H1 (cell line): ENCODE results near the gene GRIA1. TPM values are rescaled to one million over a fixed set of nuclear protein-coding genes. Genes with fewer than 3 reads are reported as not detected.

Experiments used
- CTCF ChIA-PET: fragments of 300-600 bp; sonication (Branson Sonifier 250); formaldehyde crosslinking; loops from one replicate; lab custom pipeline; 2021; ENCODE audit not compliant: partially characterized antibody; lab: Charles Lee
- POLR2A ChIA-PET: fragments of 300-600 bp; sonication (Branson Sonifier 250); formaldehyde crosslinking; loops from one replicate; lab custom pipeline; 2021; ENCODE audit warnings: inconsistent platforms; ENCODE audit not compliant: partially characterized antibody; lab: Charles Lee
- DNase-seq, 2 experiments: peaks; one replicate each; pipeline versions ENCODE4 v3.0.0 to v3.0.0-alpha.2; 2010 to 2022; ENCODE audit warnings: low spot score in 2 of 2, low read depth in 1 of 2, mixed read lengths in 1 of 2
- FAIRE-seq: peaks from 2 replicates; lab custom pipeline; 2011; peaks lifted over from hg19 to GRCh38; lab: Jason Lieb, UNC
- H2AFZ ChIP-seq: 2 replicates; pipeline ENCODE4 v1.8.1; 2012; ENCODE audit warnings: low read length, inconsistent platforms
- H2AK5ac ChIP-seq: 2 replicates; pipeline ENCODE4 v1.6.1; 2013; ENCODE audit warnings: low read depth, low read length
- H2BK120ac ChIP-seq: replicated peaks from 2 replicates; pipeline ENCODE3; 2013; ENCODE audit warnings: low read depth, low read length, inconsistent platforms
- H2BK12ac ChIP-seq: 2 replicates; pipeline ENCODE4 v1.6.1; 2013; ENCODE audit warnings: low read depth, low read length
- H2BK15ac ChIP-seq: 2 replicates; pipeline ENCODE4 v1.6.1; 2013; ENCODE audit warnings: low read length
- H2BK20ac ChIP-seq: 2 replicates; pipeline ENCODE4 v1.6.1; 2013; ENCODE audit warnings: low read length
- H2BK5ac ChIP-seq: 2 replicates; pipeline ENCODE4 v1.6.1; 2013; ENCODE audit warnings: low read depth, low read length
- H3K14ac ChIP-seq: 2 replicates; pipeline ENCODE4 v1.6.1; 2013; ENCODE audit warnings: inconsistent platforms; ENCODE audit not compliant: insufficient read length
- H3K18ac ChIP-seq: 2 replicates; pipeline ENCODE4 v1.6.1; 2013; ENCODE audit warnings: low read length; ENCODE audit errors: extremely low read depth
- H3K23ac ChIP-seq: 2 replicates; pipeline ENCODE4 v1.6.1; 2013; ENCODE audit warnings: inconsistent platforms; ENCODE audit not compliant: insufficient read length
- H3K23me2 ChIP-seq: 2 replicates; pipeline ENCODE4 v1.6.1; 2013; ENCODE audit warnings: low read depth, low read length
- H3K27ac ChIP-seq: 2 replicates; pipeline ENCODE4 v1.6.1; 2011; ENCODE audit warnings: low read depth, low read length, inconsistent platforms
- H3K27me3 ChIP-seq, 4 experiments: replicated peaks in 1 of 4; 1 replicate in 1 of 4; 2 replicates in 3 of 4; pipeline versions ENCODE4 v1.6.1 to v1.8.1; 2011 to 2013; ENCODE audit warnings: low read length in 3 of 4, mild to moderate bottlenecking in 3 of 4, inconsistent platforms in 2 of 4, mixed read lengths in 2 of 4, moderate library complexity in 1 of 4; ENCODE audit not compliant: control insufficient read depth in 3 of 4, insufficient read depth in 3 of 4; ENCODE audit errors: extremely low read depth in 1 of 4
- H3K36me3 ChIP-seq, 4 experiments: 2 replicates each; pipeline versions ENCODE4 v1.6.1 to v1.8.1; 2011 to 2013; ENCODE audit warnings: mild to moderate bottlenecking in 4 of 4, low read length in 3 of 4, moderate library complexity in 2 of 4, control low read depth in 1 of 4, inconsistent platforms in 1 of 4; ENCODE audit not compliant: insufficient read depth in 4 of 4, control insufficient read depth in 2 of 4
- H3K4ac ChIP-seq: replicated peaks from 2 replicates; pipeline ENCODE3; 2013; ENCODE audit warnings: low read length, low read depth, mixed read lengths, inconsistent platforms; ENCODE audit not compliant: insufficient read length
- H3K4me1 ChIP-seq, 4 experiments: replicated peaks in 1 of 4; 1 replicate in 1 of 4; 2 replicates in 3 of 4; pipeline versions ENCODE4 v1.6.1 to v1.8.1; 2011 to 2013; ENCODE audit warnings: low read length in 3 of 4, inconsistent platforms in 2 of 4, mixed read lengths in 1 of 4; ENCODE audit not compliant: insufficient read depth in 4 of 4, control insufficient read depth in 3 of 4
- H3K4me2 ChIP-seq, 2 experiments: 2 replicates each; pipeline versions ENCODE4 v1.6.1 to v1.8.1; 2011 to 2013; ENCODE audit warnings: low read depth in 2 of 2, low read length in 2 of 2, control low read depth in 1 of 2, inconsistent platforms in 1 of 2, mild to moderate bottlenecking in 1 of 2; ENCODE audit not compliant: insufficient read depth in 1 of 2
- H3K4me3 ChIP-seq, 4 experiments: fragments of 200-600, 300-600 bp in 1 of 4; sonication (generic), shearing (Covaris generic), sonication (Bioruptor Twin) in 1 of 4; 2 replicates each; pipeline versions ENCODE4 v1.5.1 to v1.8.1; 2011 to 2016; ENCODE audit warnings: low read length in 4 of 4, low read depth in 3 of 4, control low read depth in 2 of 4, inconsistent platforms in 2 of 4, mild to moderate bottlenecking in 2 of 4, mixed read lengths in 1 of 4, moderate library complexity in 1 of 4; ENCODE audit not compliant: insufficient read depth in 2 of 4; ENCODE audit errors: extremely low read depth in 1 of 4
- H3K56ac ChIP-seq: replicated peaks from 2 replicates; pipeline ENCODE3; 2013; ENCODE audit warnings: low read depth, mild to moderate bottlenecking, mixed read lengths, low read length, inconsistent platforms; ENCODE audit not compliant: insufficient read length
- H3K79me1 ChIP-seq: 2 replicates; pipeline ENCODE4 v1.6.1; 2013; ENCODE audit warnings: low read depth, low read length, control low read depth
- H3K79me2 ChIP-seq, 2 experiments: 2 replicates each; pipeline versions ENCODE4 v1.6.1 to v1.8.1; 2012 to 2013; ENCODE audit warnings: low read length in 2 of 2, mild to moderate bottlenecking in 2 of 2, inconsistent platforms in 1 of 2; ENCODE audit not compliant: insufficient read depth in 2 of 2, control insufficient read depth in 1 of 2
- H3K9ac ChIP-seq, 4 experiments: replicated peaks in 1 of 4; 1 replicate in 1 of 4; 2 replicates in 3 of 4; pipeline versions ENCODE4 v1.6.1 to v1.8.1; 2011 to 2013; ENCODE audit warnings: low read depth in 3 of 4, low read length in 3 of 4, control low read depth in 2 of 4, mild to moderate bottlenecking in 2 of 4, moderate library complexity in 2 of 4, inconsistent platforms in 1 of 4; ENCODE audit errors: extremely low read depth in 1 of 4
- H3K9me3 ChIP-seq, 2 experiments: 2 replicates each; pipeline versions ENCODE4 v1.6.1 to v1.8.1; 2012 to 2013; ENCODE audit warnings: mild to moderate bottlenecking in 2 of 2, moderate library complexity in 2 of 2, control low read depth in 1 of 2, inconsistent platforms in 1 of 2, low read depth in 1 of 2, low read length in 1 of 2, mixed read lengths in 1 of 2; ENCODE audit not compliant: insufficient read depth in 2 of 2
- H4K20me1 ChIP-seq, 2 experiments: replicated peaks in 1 of 2; 2 replicates each; pipeline versions ENCODE3 to v1.8.1; 2011 to 2013; ENCODE audit warnings: inconsistent platforms in 2 of 2, low read length in 2 of 2, mild to moderate bottlenecking in 1 of 2; ENCODE audit not compliant: insufficient read depth in 2 of 2, control insufficient read depth in 1 of 2
- H4K5ac ChIP-seq: 2 replicates; pipeline ENCODE4 v1.6.1; 2013; ENCODE audit warnings: low read length, low read depth, mixed read lengths, inconsistent platforms; ENCODE audit not compliant: insufficient read length
- H4K8ac ChIP-seq: 2 replicates; pipeline ENCODE4 v1.8.0; 2013; ENCODE audit warnings: mild to moderate bottlenecking, moderate library complexity, low read length, inconsistent platforms; ENCODE audit not compliant: insufficient read depth; ENCODE audit errors: extremely low read depth
- H4K91ac ChIP-seq: replicated peaks from 2 replicates; pipeline ENCODE3; 2013; ENCODE audit warnings: low read length, mixed read lengths, inconsistent platforms; ENCODE audit not compliant: insufficient read length
- CREB1 ChIP-seq: IDR thresholded peaks from 2 replicates; pipeline ENCODE4 v1.6.1; 2012; ENCODE audit warnings: inconsistent platforms
- CTBP2 ChIP-seq: IDR thresholded peaks from 2 replicates; pipeline ENCODE4 v1.7.0; 2011; ENCODE audit warnings: borderline replicate concordance, mild to moderate bottlenecking, moderate library complexity, mixed read lengths, low read length; ENCODE audit not compliant: insufficient read depth, insufficient read length
- FOSL1 ChIP-seq: IDR thresholded peaks from 2 replicates; pipeline ENCODE4 v1.6.1; 2011; ENCODE audit warnings: mild to moderate bottlenecking, low read depth, low read length, moderate library complexity; ENCODE audit not compliant: insufficient read depth
- JUN ChIP-seq: IDR thresholded peaks from 2 replicates; pipeline ENCODE4 v1.6.1; 2011; ENCODE audit warnings: low read depth, mild to moderate bottlenecking, improper control_type of control experiment, low read length
- KDM1A ChIP-seq: fragments of 200-600, 300-600 bp; sonication (generic); IDR thresholded peaks from 2 replicates; pipeline ENCODE4 v1.7.1; 2016; ENCODE audit warnings: mild to moderate bottlenecking, low read length, borderline replicate concordance
- POLR2AphosphoS5 ChIP-seq: IDR thresholded peaks from 2 replicates; pipeline ENCODE4 v1.6.1; 2011; ENCODE audit warnings: low read depth, low read length
- SAP30 ChIP-seq: fragments of 300-600 bp; sonication (generic); IDR thresholded peaks from 2 replicates; pipeline ENCODE4 v1.7.1; 2012; ENCODE audit warnings: low read length, moderate library complexity, mild to moderate bottlenecking, inconsistent platforms; ENCODE audit not compliant: insufficient read depth, insufficient replicate concordance
- SIN3A ChIP-seq, 2 experiments: IDR thresholded peaks in 1 of 2; conservative IDR thresholded peaks in 1 of 2; 2 replicates each; pipeline ENCODE4 v1.6.1; 2011 to 2012; ENCODE audit warnings: low read length in 2 of 2, improper control_type of control experiment in 1 of 2, low read depth in 1 of 2, mild to moderate bottlenecking in 1 of 2
- SIX5 ChIP-seq: IDR thresholded peaks from 2 replicates; pipeline ENCODE4 v1.6.1; 2011; ENCODE audit warnings: mild to moderate bottlenecking, low read depth, low read length
- TBP ChIP-seq: IDR thresholded peaks from 2 replicates; pipeline ENCODE4 v1.6.1; 2011; ENCODE audit warnings: low read depth, low read length, improper control_type of control experiment
- YY1 ChIP-seq: IDR thresholded peaks from 2 replicates; pipeline ENCODE4 v1.6.1; 2011; ENCODE audit warnings: low read depth, mild to moderate bottlenecking, low read length
- ZNF274 ChIP-seq: IDR thresholded peaks from 2 replicates; pipeline ENCODE4 v1.7.0; 2012; ENCODE audit warnings: low read length, borderline replicate concordance; ENCODE audit errors: extremely low read depth
- WGBS, 2 experiments: shearing (Covaris generic) in 1 of 2; methylation state at CpG; one replicate each; pipeline versions ENCODE4 v1.1.6 to v1.1.7; 2013 to 2015; ENCODE audit warnings: low lambda C conversion rate in 2 of 2, mixed read lengths in 2 of 2, inconsistent platforms in 1 of 2, low coverage in 1 of 2, missing lambda C conversion rate in 1 of 2; ENCODE audit not compliant: insufficient replicate concordance in 2 of 2, insufficient coverage in 1 of 2, insufficient read length in 1 of 2; ENCODE audit errors: extremely low coverage in 1 of 2, missing lambda C conversion rate in 1 of 2; 5-methylcytosine and 5-hydroxymethylcytosine counted together
- polyA plus RNA-seq, 7 experiments: library from polyadenylated mRNA; depleted of rRNA in 3 of 7; stranded (reverse) in 5 of 7; unstranded in 2 of 7; fragments of >200 nt in 5 of 7; fragments of 200-250 nt in 2 of 7; gene quantifications; 1 replicate in 5 of 7; 2 replicates in 1 of 7; 4 replicates in 1 of 7; pipeline versions ENCODE4 v1.2.1 to v1.2.3, GENCODE V29; 2011 to 2013; ENCODE audit warnings: missing spikeins in 2 of 7, mixed read lengths in 2 of 7
- total RNA-seq: library from RNA; stranded (reverse); fragmentation: NEBNext Ultra II Directional; extraction: Animal tissue kit (Norgen Biotek cat#: 25700); gene quantifications from 2 replicates; pipeline ENCODE4 v1.2.1, GENCODE V29; 2021
- TF ChIP-seq, protein P1 (sequence below): IDR thresholded peaks from 2 replicates; pipeline ENCODE4 v1.6.1; 2012; ENCODE audit warnings: inconsistent platforms

The GRIA1 gene
- total and polyA plus RNA-seq, 2 of the 8 experiments (the other 6 are each of a cell fraction or from before 2014, with no cell fraction given): 0.97 to 2.5 TPM

DNA sequence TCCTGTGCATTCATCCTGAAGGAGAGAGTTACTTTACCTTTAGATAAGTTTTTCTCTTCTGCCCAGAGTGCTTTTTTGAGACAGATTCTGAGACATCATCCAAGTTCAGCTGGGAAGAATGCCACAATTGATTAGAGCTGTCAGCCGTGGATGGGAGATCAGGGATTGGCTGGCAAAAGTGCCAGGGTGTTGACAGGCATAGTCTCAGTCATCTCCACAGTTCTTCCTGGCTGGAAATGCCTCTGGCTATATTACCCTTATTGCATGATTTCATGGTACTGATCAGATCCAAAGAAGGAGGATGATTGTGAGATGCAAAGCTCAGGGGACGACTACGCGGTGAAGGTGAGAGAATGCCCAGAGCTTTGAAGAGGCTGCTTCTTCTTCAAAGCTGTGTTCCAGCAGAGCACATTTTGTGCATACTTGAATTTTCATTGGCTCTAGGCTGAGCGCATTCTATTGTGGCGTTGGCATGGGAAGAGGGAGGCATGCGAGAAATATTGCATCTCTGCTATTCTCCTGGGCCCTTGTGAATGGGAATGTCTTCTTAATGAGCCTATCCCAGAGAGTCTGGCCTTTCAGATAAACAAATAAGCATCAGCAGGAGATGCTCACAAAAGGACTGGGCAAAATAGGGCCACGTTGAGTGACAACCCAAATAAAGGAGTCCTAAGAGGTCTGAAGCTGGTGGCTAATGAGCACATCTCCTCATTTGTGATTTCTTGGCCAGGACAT lies 82.1 kb downstream of the GRIA1 start:
- Histone ChIP-seq H2BK15ac (no peak overlapping the region), H3K27me3 (no peaks in the 10 kb centered on the region), H3K79me1 (no peaks in the 10 kb centered on the region), H3K23ac (no peak overlapping the region), H3K4ac (no peak overlapping the region), H2BK5ac (no peak overlapping the region), H4K8ac (no peak overlapping the region), H3K9ac (no peak overlapping the region), H3K4me1 (no peaks in the 10 kb centered on the region), H2BK12ac (no peak overlapping the region), H3K4me2 (no peak overlapping the region), H3K18ac (no peak overlapping the region), H4K91ac (no peak overlapping the region), H3K9me3 (no peaks in the 10 kb centered on the region), H3K79me2 (no peaks in the 10 kb centered on the region), H2BK120ac (no peak overlapping the region), H4K5ac (no peak overlapping the region), H3K14ac (no peak overlapping the region), H3K4me3 (no peak overlapping the region), H3K27ac (no peak overlapping the region), H3K23me2 (peaks cover 5% of the 10 kb centered on the region; the same call in 1 of the 2 replicates), H2AFZ (no peak overlapping the region), H2BK20ac (no peak overlapping the region), H2AK5ac (no peak overlapping the region), H4K20me1 (no peaks in the 10 kb centered on the region), H3K36me3 (no peaks in the 10 kb centered on the region), H3K56ac (no peak overlapping the region)
- DNase-seq: no peak
- WGBS, 2 experiments: 78% methylated on average over 8 of the region's 8 CpGs; no CpG with 5 or more reads in 1 of the 2 experiments
- ChIA-PET POLR2A (interaction anchor here (0.9 kb wide), 1 partner anchor 10 kb away, joined by 3 read pairs; no protein-coding TSS in a partner anchor), CTCF (no interaction called here)
- FAIRE-seq: no peak
- TF ChIP-seq, protein P1, sequence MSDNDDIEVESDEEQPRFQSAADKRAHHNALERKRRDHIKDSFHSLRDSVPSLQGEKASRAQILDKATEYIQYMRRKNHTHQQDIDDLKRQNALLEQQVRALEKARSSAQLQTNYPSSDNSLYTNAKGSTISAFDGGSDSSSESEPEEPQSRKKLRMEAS: no peak
- TF ChIP-seq ZNF274 (no peak), CTBP2 (no peak), YY1 (no peak), JUN (no peak), SIX5 (no peak), POLR2AphosphoS5 (no peak), SAP30 (no peak), CREB1 (no peak), FOSL1 (no peak), TBP (no peak), SIN3A (conservative IDR thresholded peaks at IDR 0.05 in 1 of 2, IDR thresholded peaks at IDR 0.05 in 1 of 2; ENCODE audit: low read depth in 1 of 2, low read length in 2 of 2) (no peak), KDM1A (no peak)
